ENCODE measurements around the gene IL17C. TPM values are rescaled to one million over a fixed set of nuclear protein-coding genes. Genes with fewer than 3 reads are reported as not detected.

The IL17C gene
- polyA plus RNA-seq, 1 of the 3 experiments (the other 2 are of a cell fraction): 0.07 TPM

DNA sequence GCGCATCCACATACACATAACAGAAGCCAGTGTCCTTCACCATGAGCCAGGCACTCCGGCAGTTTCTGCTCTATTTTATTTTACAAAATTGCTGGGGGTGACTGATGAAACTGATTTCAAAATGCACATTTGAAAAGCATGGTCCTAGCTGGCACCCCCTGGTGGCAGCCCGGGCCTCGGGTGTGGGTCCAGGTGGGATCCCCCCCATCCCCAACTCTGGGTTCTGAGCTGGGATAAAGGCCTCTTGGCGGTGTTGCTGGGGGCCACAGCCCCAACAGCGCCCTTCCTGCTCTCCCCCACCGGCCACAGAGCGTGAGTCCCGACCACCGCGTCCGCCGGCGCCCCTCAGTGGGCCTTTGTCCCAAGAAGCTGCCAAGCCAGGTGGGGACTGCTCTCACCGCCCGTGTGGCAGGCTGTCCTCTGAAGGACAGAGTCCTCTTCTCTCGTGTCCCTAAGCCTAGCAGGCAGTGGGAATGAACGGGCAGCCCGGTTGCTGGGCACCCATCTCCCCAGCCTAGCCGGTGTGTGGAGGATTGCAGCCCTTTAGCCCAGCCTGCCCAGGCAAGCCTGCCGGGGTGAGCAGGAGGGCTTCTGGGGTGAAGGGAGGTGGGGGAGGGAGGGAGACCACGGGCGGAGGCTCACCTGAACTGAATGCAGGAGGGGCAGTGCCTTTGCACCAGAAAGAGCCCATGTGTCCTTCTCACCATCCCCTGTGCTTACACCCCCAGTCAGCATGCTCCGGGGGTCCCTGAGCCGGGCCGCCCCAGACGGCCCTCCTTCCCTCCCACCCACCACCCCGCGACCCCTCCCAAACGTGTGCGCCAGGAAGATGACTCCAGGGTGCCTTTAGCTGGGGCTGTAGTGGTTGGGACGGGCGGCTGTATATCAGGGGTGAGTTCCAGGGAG is 47.0 kb downstream of the IL17C start (continued):
- TF ChIP-seq SIN3A (IDR thresholded peaks at IDR 0.05; ENCODE audit: borderline replicate concordance, low read depth, low read length) (no peak), GATA2 (CRISPR knock-in tag; IDR thresholded peaks at IDR 0.05) (no peak)

DNA sequence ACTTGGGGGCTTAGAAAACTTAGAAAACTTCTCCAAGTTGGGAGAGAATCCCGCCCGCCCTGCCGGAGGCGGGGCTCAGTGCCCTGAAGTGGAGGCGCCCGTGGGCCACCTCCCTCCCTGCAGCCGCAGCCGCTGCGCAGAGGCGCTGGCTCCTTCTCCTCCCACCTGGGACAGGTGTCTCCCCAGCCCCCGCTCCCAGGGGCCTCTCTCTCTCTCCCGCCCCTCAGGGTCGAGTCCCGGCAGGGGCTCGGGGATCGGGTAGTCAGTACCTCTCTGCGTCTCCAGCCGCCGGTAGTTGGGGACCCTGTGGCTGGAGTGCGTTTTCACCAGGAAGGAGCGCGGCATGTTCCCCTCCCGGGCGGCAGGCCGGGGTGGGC is 47.7 kb downstream of the IL17C start:
- WGBS (ENCODE audit: low lambda C conversion rate): no CpG with 5 or more reads among the region's 25 CpGs
- no peaks in the 10 kb centered on the region for H3K9me2 ChIP-seq
- H3K4me3 ChIP-seq (ENCODE audit: low read depth in 2 of 2, low read length in 1 of 2): peak overlapping the region; percentile 51 to 73
- H3K9me3 ChIP-seq: no peaks in the 10 kb centered on the region
- peaks cover 5% of the 10 kb centered on the region for H3F3A ChIP-seq (replicated peaks; ENCODE audit: insufficient read depth)
- peaks cover 5 to 12% of the 10 kb centered on the region in 2 experiments; a peak in 2 of 4 replicates for H3K4me1 ChIP-seq (ENCODE audit: control insufficient read depth in 1 of 2, insufficient read depth in 2 of 2, low read depth in 1 of 2, low read length in 1 of 2)
- H3K27me3 ChIP-seq (ENCODE audit: insufficient read depth): no peaks in the 10 kb centered on the region; the same call in 1 of the 2 replicates
- no peaks in the 10 kb centered on the region for H3K36me3 ChIP-seq (replicated peaks in 1 of 2; ENCODE audit: control insufficient read depth in 1 of 2, insufficient read depth in 2 of 2, low read length in 1 of 2)
- no peak for DNase-seq
- no peaks in the 10 kb centered on the region for H4K20me1 ChIP-seq (ENCODE audit: insufficient read depth)
- CTCF ChIA-PET: interaction anchor here (0.9 to 1.9 kb wide), 4 partner anchors 12 to 51 kb away, joined by 3 to 12 read pairs (median 5); no protein-coding TSS in a partner anchor
- POLR2A ChIA-PET: interaction anchor here (1.0 kb wide), 1 partner anchor 13 kb away, joined by 3 read pairs; no protein-coding TSS in a partner anchor
- H3K9ac ChIP-seq: no peak overlapping the region
- H3K4me2 ChIP-seq: peak overlapping the region; percentile 98
- TF ChIP-seq, protein P1, sequence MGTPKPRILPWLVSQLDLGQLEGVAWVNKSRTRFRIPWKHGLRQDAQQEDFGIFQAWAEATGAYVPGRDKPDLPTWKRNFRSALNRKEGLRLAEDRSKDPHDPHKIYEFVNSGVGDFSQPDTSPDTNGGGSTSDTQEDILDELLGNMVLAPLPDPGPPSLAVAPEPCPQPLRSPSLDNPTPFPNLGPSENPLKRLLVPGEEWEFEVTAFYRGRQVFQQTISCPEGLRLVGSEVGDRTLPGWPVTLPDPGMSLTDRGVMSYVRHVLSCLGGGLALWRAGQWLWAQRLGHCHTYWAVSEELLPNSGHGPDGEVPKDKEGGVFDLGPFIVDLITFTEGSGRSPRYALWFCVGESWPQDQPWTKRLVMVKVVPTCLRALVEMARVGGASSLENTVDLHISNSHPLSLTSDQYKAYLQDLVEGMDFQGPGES (IDR thresholded peaks at IDR 0.05; ENCODE audit: low read depth, low read length): no peak
- TF ChIP-seq, protein P2, sequence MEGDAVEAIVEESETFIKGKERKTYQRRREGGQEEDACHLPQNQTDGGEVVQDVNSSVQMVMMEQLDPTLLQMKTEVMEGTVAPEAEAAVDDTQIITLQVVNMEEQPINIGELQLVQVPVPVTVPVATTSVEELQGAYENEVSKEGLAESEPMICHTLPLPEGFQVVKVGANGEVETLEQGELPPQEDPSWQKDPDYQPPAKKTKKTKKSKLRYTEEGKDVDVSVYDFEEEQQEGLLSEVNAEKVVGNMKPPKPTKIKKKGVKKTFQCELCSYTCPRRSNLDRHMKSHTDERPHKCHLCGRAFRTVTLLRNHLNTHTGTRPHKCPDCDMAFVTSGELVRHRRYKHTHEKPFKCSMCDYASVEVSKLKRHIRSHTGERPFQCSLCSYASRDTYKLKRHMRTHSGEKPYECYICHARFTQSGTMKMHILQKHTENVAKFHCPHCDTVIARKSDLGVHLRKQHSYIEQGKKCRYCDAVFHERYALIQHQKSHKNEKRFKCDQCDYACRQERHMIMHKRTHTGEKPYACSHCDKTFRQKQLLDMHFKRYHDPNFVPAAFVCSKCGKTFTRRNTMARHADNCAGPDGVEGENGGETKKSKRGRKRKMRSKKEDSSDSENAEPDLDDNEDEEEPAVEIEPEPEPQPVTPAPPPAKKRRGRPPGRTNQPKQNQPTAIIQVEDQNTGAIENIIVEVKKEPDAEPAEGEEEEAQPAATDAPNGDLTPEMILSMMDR (IDR thresholded peaks at IDR 0.05): no peak
- no peak for TF ChIP-seq RFX5 (IDR thresholded peaks at IDR 0.05; ENCODE audit: low read length)
- TF ChIP-seq SMC3 (IDR thresholded peaks at IDR 0.05; ENCODE audit: low read depth, low read length): no peak
- TF ChIP-seq FOXM1 (IDR thresholded peaks at IDR 0.05; ENCODE audit: low read depth): no peak
- no peak for TF ChIP-seq GATA2 (CRISPR knock-in tag; IDR thresholded peaks at IDR 0.05)
- TF ChIP-seq, protein P3, sequence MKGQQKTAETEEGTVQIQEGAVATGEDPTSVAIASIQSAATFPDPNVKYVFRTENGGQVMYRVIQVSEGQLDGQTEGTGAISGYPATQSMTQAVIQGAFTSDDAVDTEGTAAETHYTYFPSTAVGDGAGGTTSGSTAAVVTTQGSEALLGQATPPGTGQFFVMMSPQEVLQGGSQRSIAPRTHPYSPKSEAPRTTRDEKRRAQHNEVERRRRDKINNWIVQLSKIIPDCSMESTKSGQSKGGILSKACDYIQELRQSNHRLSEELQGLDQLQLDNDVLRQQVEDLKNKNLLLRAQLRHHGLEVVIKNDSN (IDR thresholded peaks at IDR 0.05; ENCODE audit: borderline replicate concordance, low read depth): no peak
- no peak for TF ChIP-seq GABPA (IDR thresholded peaks at IDR 0.05; ENCODE audit: low read depth)
- no peak for TF ChIP-seq ELF1 (IDR thresholded peaks at IDR 0.05)
- TF ChIP-seq YY1 (IDR thresholded peaks at IDR 0.05; ENCODE audit: low read depth): no peak
- TF ChIP-seq RXRA (IDR thresholded peaks at IDR 0.05; ENCODE audit: borderline replicate concordance, low read depth): no peak
- TF ChIP-seq, protein P4, sequence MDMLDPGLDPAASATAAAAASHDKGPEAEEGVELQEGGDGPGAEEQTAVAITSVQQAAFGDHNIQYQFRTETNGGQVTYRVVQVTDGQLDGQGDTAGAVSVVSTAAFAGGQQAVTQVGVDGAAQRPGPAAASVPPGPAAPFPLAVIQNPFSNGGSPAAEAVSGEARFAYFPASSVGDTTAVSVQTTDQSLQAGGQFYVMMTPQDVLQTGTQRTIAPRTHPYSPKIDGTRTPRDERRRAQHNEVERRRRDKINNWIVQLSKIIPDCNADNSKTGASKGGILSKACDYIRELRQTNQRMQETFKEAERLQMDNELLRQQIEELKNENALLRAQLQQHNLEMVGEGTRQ (IDR thresholded peaks at IDR 0.05; ENCODE audit: borderline replicate concordance, low read depth, low read length): no peak
- TF ChIP-seq, protein P5, sequence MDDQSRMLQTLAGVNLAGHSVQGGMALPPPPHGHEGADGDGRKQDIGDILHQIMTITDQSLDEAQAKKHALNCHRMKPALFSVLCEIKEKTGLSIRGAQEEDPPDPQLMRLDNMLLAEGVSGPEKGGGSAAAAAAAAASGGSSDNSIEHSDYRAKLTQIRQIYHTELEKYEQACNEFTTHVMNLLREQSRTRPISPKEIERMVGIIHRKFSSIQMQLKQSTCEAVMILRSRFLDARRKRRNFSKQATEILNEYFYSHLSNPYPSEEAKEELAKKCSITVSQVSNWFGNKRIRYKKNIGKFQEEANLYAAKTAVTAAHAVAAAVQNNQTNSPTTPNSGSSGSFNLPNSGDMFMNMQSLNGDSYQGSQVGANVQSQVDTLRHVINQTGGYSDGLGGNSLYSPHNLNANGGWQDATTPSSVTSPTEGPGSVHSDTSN (IDR thresholded peaks at IDR 0.05): no peak
- no peak for TF ChIP-seq FOXJ3 (CRISPR knock-in tag; IDR thresholded peaks at IDR 0.05)
- TF ChIP-seq TCF12 (IDR thresholded peaks at IDR 0.05): no peak
- no peak for TF ChIP-seq TAF1 (IDR thresholded peaks at IDR 0.05; ENCODE audit: borderline replicate concordance, low read depth, low read length)
- no peak for TF ChIP-seq MXI1 (IDR thresholded peaks at IDR 0.05; ENCODE audit: low read depth, low read length)
- no peak for TF ChIP-seq NFIC (IDR thresholded peaks at IDR 0.05; ENCODE audit: borderline replicate concordance)
- TF ChIP-seq TEAD4 (IDR thresholded peaks at IDR 0.05; ENCODE audit: borderline replicate concordance, insufficient read depth): no peak
- TF ChIP-seq POLR2AphosphoS5 (IDR thresholded peaks at IDR 0.05; ENCODE audit: low read depth, low read length): no peak
- 0 out of 2 replicates have a peak overlapping the region, but pooled peaks have one; percentile 74 for H2AFZ ChIP-seq (ENCODE audit: low read depth)
- H3K79me2 ChIP-seq (ENCODE audit: insufficient read depth): no peaks in the 10 kb centered on the region
- H3K27ac ChIP-seq (ENCODE audit: low read depth in 2 of 2, low read length in 1 of 2): no peak overlapping the region

Measured in SK-N-SH (cell line).